ENCODE measurements around the gene HNRNPK. TPM values are rescaled to one million over a fixed set of nuclear protein-coding genes. Genes with fewer than 3 reads are reported as not detected.
"Not testable (repeated sequence)": the region's sequence is repeated elsewhere in the genome, so short reads cannot be mapped to it uniquely, and the experiment has no call there.

Gene HNRNPK
- total RNA-seq, 2 donors from 2014 or later, result 451 to 491 TPM

DNA sequence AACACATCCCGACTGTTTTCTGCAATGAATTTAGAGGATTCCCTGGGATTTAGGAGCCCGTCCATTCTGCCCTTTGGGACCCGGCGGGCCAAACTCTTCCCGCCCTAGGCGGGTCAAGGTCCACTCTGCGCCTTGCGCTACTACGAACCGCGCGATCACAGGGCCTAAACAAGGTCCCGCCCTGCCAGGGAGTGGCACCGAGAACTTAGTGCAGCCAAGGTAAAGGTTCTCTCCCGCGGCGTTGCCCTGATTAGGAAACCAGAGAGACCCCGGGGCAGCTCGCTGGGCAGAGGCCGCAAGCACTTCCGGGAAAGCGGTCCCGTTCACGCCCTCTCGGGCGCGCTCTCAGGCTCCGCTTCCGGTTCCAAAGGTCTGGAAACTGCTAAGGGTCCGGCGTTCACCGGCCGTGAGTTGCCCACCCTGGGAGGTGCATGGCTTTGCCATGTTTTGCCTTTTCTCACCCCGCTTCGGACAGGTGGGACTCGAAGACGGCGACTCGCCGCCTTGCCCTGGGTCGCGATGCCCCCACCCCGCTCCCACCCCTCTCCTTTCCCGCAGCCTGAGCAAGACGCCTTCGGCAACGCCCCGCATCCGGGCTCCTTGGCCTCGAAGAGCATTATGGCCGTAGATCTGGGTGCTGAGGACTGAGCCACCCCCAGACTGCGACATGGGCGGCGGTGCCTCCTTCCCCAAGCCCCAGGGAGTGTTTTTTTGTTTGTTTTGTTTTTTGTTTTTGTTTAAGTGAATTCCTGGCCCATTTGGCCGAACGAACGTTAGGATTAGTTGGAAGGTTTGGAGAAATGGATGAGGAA is 23.4 kb downstream of the HNRNPK start:
- peak; percentile 91 for DNase-seq
- Histone ChIP-seq H3K27ac (peak overlapping the region; percentile 87), H3K9ac (ENCODE audit: low read depth in 2 of 2, low read length in 2 of 2) (peak overlapping the region; percentile 77 to 86), H3K36me3 (no peaks in the 10 kb centered on the region), H3K4me3 (peak overlapping the region; percentile 62), H3K4me1 (no peaks in the 10 kb centered on the region), H3K27me3 (no peaks in the 10 kb centered on the region), H3K9me3 (no peaks in the 10 kb centered on the region)
- TF ChIP-seq, protein P1, sequence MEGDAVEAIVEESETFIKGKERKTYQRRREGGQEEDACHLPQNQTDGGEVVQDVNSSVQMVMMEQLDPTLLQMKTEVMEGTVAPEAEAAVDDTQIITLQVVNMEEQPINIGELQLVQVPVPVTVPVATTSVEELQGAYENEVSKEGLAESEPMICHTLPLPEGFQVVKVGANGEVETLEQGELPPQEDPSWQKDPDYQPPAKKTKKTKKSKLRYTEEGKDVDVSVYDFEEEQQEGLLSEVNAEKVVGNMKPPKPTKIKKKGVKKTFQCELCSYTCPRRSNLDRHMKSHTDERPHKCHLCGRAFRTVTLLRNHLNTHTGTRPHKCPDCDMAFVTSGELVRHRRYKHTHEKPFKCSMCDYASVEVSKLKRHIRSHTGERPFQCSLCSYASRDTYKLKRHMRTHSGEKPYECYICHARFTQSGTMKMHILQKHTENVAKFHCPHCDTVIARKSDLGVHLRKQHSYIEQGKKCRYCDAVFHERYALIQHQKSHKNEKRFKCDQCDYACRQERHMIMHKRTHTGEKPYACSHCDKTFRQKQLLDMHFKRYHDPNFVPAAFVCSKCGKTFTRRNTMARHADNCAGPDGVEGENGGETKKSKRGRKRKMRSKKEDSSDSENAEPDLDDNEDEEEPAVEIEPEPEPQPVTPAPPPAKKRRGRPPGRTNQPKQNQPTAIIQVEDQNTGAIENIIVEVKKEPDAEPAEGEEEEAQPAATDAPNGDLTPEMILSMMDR (IDR thresholded peaks at IDR 0.05), result no peak
- intact Hi-C loops (cut with DNase I), result no loop called here

- Histone ChIP-seq H3K36me3 (no peaks in the 10 kb centered on the region), H3K27ac (peak overlapping the region; percentile 87), H3K9ac (ENCODE audit: low read depth in 2 of 2, low read length in 2 of 2) (peak overlapping the region; percentile 77 to 86), H3K9me3 (no peaks in the 10 kb centered on the region), H3K4me3 (peak overlapping the region; percentile 62), H3K4me1 (no peaks in the 10 kb centered on the region), H3K27me3 (no peaks in the 10 kb centered on the region)
- DNase-seq, result no peak
- intact Hi-C loops (cut with DNase I), result no loop called here
- TF ChIP-seq, protein P1 (IDR thresholded peaks at IDR 0.05), result no peak
Measured at GRCh38 chr9:83956086-83956435, 24.0 kb downstream of the HNRNPK start.

DNA sequence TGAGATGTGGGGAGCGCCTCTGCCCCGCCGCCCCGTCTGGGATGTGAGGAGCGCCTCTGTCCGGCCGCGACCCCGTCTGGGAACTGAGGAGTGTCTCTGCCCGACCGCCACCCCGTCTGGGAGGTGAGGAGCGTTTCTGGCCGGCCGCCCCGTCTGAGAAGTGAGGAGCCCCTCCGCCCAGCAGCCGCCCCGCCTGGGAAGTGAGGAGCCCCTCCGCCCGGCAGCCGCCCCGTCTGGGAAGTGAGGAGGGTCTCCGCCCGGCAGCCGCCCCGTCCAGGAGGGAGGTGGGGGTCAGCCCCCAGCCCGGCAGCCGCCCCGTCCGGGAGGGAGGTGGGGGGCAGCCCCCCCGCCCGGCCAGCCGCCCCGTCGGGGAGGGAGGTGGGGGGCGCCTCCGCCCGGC is 31.9 kb downstream of the HNRNPK start:
- intact Hi-C loops (cut with DNase I); H3K27me3 ChIP-seq; H3K27ac ChIP-seq; H3K4me3 ChIP-seq; H3K9ac ChIP-seq (ENCODE audit: low read depth in 2 of 2, low read length in 2 of 2); H3K36me3 ChIP-seq; H3K9me3 ChIP-seq; H3K4me1 ChIP-seq; DNase-seq: not testable (repeated sequence)

DNA sequence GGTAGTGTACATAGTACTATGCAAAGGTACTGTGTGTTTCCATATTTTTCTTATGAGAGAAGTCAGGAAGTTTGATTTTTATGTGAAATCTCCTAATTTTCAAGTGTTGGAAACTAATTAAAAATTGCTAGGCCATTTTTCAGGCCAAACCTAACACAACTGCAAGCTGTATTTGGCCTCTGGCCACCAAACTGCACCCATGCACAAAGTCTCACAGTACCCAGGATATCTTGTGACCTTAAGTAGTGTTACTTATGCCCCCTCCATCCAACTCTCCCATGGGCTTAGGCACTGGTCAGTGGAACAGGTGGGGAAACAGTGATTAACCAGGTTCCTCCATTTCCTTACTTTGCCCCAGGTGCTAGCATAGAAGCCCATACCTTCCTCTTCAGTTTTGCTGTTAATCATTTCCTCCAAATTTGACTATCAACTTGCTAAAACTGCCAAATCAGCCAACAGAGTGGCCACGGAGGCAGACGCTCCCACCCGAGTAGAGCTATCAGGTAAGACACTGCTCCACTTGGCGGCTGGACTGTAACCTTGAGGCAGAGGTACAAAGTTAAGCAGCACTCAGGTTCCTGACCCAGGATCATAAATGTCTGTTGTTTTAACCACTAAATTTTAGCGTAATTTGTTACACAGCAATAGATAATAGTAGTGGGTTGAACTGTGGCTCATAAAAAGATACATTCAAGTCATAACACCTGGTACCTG is 39.3 kb downstream of the HNRNPK start:
- intact Hi-C loops (cut with DNase I), result no loop called here
- no peak for DNase-seq
- TF ChIP-seq, protein P1 (IDR thresholded peaks at IDR 0.05), result no peak

DNA sequence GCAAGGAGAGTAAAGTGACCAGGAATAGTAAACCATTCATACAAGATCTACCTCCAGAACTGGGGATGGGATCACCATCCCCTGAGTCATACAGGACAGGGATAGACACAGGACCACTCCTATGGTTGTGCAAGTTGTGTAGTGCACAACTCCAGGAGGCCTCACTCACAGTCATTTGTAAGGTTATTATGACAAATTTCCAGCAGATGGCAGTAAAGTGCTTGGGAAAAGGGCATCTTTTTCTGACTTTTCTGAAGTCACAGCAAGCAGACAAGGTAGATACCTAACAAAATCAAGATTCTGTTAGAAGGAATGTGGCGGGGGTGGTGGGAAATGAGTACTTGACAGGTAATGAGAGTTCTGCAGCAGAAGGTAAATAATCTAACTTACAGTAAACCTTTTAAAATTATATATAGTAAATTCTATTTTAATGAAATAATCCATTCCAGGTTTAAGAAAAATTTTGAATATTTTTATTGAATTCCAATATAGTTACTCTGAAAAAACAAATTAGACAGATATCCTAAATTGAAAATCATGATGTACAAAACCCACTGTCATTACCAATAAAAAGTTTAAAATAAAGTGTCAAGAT is 42.1 kb downstream of the HNRNPK start:
- Histone ChIP-seq H3K9ac (ENCODE audit: low read depth in 2 of 2, low read length in 2 of 2) (no peak overlapping the region), H3K27ac (no peak overlapping the region), H3K4me3 (no peak overlapping the region), H3K27me3 (no peaks in the 10 kb centered on the region), H3K36me3 (no peaks in the 10 kb centered on the region), H3K9me3 (no peaks in the 10 kb centered on the region), H3K4me1 (no peaks in the 10 kb centered on the region)
- TF ChIP-seq, protein P1 (IDR thresholded peaks at IDR 0.05), result peak; percentile 45
- intact Hi-C loops (cut with DNase I), result loop anchor here (2.0 to 10.0 kb wide), 2 partner anchors 227 to 323 kb away; no protein-coding TSS in a partner anchor
- no peak for DNase-seq

More for the DNA sequence above, 39.3 kb downstream of the HNRNPK start:
- Histone ChIP-seq H3K9ac (ENCODE audit: low read depth in 2 of 2, low read length in 2 of 2) (no peak overlapping the region), H3K4me3 (no peak overlapping the region), H3K4me1 (no peaks in the 10 kb centered on the region), H3K9me3 (no peaks in the 10 kb centered on the region), H3K27ac (no peak overlapping the region), H3K36me3 (no peaks in the 10 kb centered on the region), H3K27me3 (no peaks in the 10 kb centered on the region)

All from colonic mucosa (tissue), 4 donors.